PFSK-1 (cell line): ENCODE data around the gene ACVRL1.

ENCODE experiments used
- REST ChIP-seq, 2 experiments: IDR thresholded peaks; 2 replicates each; pipeline versions ENCODE4 v1.6.1 to v1.8.0; 2011 to 2012; ENCODE audit warnings: low read depth in 2 of 2, low read length in 2 of 2, control low read depth in 1 of 2, inconsistent platforms in 1 of 2, mild to moderate bottlenecking in 1 of 2, moderate library complexity in 1 of 2; ENCODE audit not compliant: insufficient read depth in 1 of 2
- SIN3A ChIP-seq: IDR thresholded peaks from 2 replicates; pipeline ENCODE4 v1.6.1; 2012; ENCODE audit warnings: mild to moderate bottlenecking, low read length, moderate library complexity, borderline replicate concordance; ENCODE audit not compliant: insufficient read depth
- TAF1 ChIP-seq: IDR thresholded peaks from 2 replicates; pipeline ENCODE4 v1.6.1; 2012; ENCODE audit warnings: low read length, control low read depth, borderline replicate concordance; ENCODE audit not compliant: insufficient read depth

- no peak for TF ChIP-seq REST (IDR thresholded peaks at IDR 0.05; ENCODE audit: insufficient read depth in 1 of 2, low read depth in 2 of 2, low read length in 2 of 2)
- TF ChIP-seq TAF1, result no peak
- no peak for TF ChIP-seq SIN3A
Observed at GRCh38 chr12:51879102-51879501, 28.2 kb upstream of the ACVRL1 start.
